ENCODE measurements around the gene AAK1. TPM values are rescaled to one million over a fixed set of nuclear protein-coding genes. Genes with fewer than 3 reads are reported as not detected.

Gene AAK1
- total and polyA plus RNA-seq, 2 of the 13 experiments (the other 11 are each of a cell fraction or from before 2014, with no cell fraction given), result 9.8 to 10.3 TPM

DNA sequence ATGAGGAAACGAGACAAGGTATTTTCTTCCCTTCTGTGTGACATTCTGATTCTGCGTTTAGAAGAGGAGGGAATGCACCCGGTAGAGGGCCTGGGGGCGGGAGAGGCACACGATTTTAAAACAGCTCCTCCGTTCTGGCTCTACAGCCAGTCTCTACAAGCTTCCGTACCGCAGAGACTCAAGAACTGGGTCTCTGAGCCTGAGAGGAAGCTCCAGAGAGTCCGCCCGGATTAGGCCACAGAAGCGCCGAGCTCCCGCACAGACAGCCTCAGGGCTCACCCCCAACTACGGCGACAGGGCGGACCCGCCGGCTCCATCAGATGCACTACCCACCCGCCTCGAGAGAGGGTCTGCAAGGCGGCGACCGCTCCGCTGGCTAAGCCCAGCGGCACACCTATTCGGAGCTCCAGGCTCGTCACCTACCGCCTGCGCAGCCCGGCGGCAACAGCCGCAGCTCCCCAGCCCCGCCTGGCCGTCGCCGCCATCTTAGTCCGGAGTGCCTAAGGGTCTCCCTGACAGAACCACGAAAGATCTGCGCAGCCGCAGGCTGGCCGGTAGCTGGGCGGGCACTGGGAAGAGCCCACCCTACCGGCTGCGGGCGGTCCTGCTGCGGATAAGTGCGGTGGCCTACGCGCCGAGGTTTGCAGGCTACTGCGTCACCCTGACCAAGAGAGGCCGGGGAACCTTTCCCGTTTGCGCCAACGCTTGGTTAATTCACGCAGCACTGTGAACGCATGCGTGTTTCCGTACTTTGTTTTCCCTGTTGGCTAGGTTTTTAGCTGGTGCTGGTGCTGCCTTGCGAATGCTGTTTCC lies 206.4 kb downstream of the AAK1 start, which contains the start of gene NFU1 (continued):
- TF ChIP-seq FOXO4 (CRISPR knock-in tag; conservative IDR thresholded peaks at IDR 0.05) (0 out of 2 replicates have a peak, but pooled peaks have one; percentile 47), PHF20 (CRISPR knock-in tag; IDR thresholded peaks at IDR 0.05) (peak; percentile 64), SOX13 (IDR thresholded peaks at IDR 0.05) (no peak), SOX13 (CRISPR knock-in tag; conservative IDR thresholded peaks at IDR 0.05 in 1 of 2, IDR thresholded peaks at IDR 0.05 in 1 of 2) (peak in 1 of 2 experiments; percentile 61; a peak in 2 of 4 replicates), KDM3A (CRISPR knock-in tag; IDR thresholded peaks at IDR 0.05; ENCODE audit: low read depth) (peak; percentile 91; the same call in 1 of the 2 replicates), ZNF180 (CRISPR knock-in tag; IDR thresholded peaks at IDR 0.05; ENCODE audit: borderline replicate concordance, low read depth) (no peak; the same call in 1 of the 2 replicates), GFI1 (CRISPR knock-in tag; IDR thresholded peaks at IDR 0.05; ENCODE audit: borderline replicate concordance) (peak; percentile 34; the same call in 1 of the 2 replicates), ZNF775 (CRISPR knock-in tag; IDR thresholded peaks at IDR 0.05; ENCODE audit: borderline replicate concordance) (peak; percentile 80; the same call in 1 of the 2 replicates), ZNF232 (CRISPR knock-in tag; IDR thresholded peaks at IDR 0.05; ENCODE audit: borderline replicate concordance) (peak; percentile 85; the same call in 1 of the 2 replicates), SMC3 (IDR thresholded peaks at IDR 0.05; ENCODE audit: low read length) (no peak), SNAPC4 (CRISPR knock-in tag; IDR thresholded peaks at IDR 0.05) (peak; percentile 78; the same call in 1 of the 2 replicates), CAMTA2 (CRISPR knock-in tag; IDR thresholded peaks at IDR 0.05; ENCODE audit: borderline replicate concordance) (0 out of 2 replicates have a peak, but pooled peaks have one; percentile 15), IRF1 (CRISPR knock-in tag; IDR thresholded peaks at IDR 0.05; ENCODE audit: low read depth) (peak; percentile 55; the same call in 1 of the 2 replicates), ZNF550 (CRISPR knock-in tag; IDR thresholded peaks at IDR 0.05; ENCODE audit: borderline replicate concordance) (0 out of 2 replicates have a peak, but pooled peaks have one; percentile 42), NCOA1 (CRISPR knock-in tag; IDR thresholded peaks at IDR 0.05) (peak; percentile 97), FOXO1 (CRISPR knock-in tag; IDR thresholded peaks at IDR 0.05) (peak; percentile 31; the same call in 1 of the 2 replicates), SPEN (CRISPR knock-in tag; IDR thresholded peaks at IDR 0.05; ENCODE audit: low read depth) (peak; percentile 85), SAFB2 (CRISPR knock-in tag; IDR thresholded peaks at IDR 0.05; ENCODE audit: borderline replicate concordance, low read depth) (peak; percentile 97; the same call in 1 of the 2 replicates), ZNF3 (CRISPR knock-in tag; IDR thresholded peaks at IDR 0.05) (no peak)
- TF ChIP-seq, protein P1, sequence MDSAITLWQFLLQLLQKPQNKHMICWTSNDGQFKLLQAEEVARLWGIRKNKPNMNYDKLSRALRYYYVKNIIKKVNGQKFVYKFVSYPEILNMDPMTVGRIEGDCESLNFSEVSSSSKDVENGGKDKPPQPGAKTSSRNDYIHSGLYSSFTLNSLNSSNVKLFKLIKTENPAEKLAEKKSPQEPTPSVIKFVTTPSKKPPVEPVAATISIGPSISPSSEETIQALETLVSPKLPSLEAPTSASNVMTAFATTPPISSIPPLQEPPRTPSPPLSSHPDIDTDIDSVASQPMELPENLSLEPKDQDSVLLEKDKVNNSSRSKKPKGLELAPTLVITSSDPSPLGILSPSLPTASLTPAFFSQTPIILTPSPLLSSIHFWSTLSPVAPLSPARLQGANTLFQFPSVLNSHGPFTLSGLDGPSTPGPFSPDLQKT (CRISPR knock-in tag; IDR thresholded peaks at IDR 0.05; ENCODE audit: borderline replicate concordance), result no peak
